OCI-LY7 (cell line): ENCODE measurements around the gene ABCC8. TPM values are rescaled to one million over a fixed set of nuclear protein-coding genes. Genes with fewer than 3 reads are reported as not detected.

Experiments used
- BruUV-seq: library from RNA; stranded (reverse); fragments of 400-500 nt; replicated peaks from 2 replicates; lab custom pipeline; 2021; lab: Mats Ljungman, UMichigan
- CTCF ChIA-PET: fragments of 300-600 bp; sonication (Branson Sonifier 250); formaldehyde crosslinking; loops from one replicate; lab custom pipeline; 2022; ENCODE audit warnings: antibody characterized with exemption; ENCODE audit not compliant: unreplicated experiment; lab: Charles Lee
- POLR2A ChIA-PET: fragments of 300-600 bp; sonication (Branson Sonifier 250); formaldehyde crosslinking; loops from one replicate; lab custom pipeline; 2022; ENCODE audit warnings: antibody characterized with exemption; lab: Charles Lee
- DNase-seq: peaks from one replicate; pipeline ENCODE4 v3.0.0-alpha.2; 2015; ENCODE audit warnings: low spot score
- H2AFZ ChIP-seq: fragments of 200-600 bp; sonication (generic), shearing (Covaris generic); 2 replicates; pipeline ENCODE4 v1.6.1; 2014; ENCODE audit warnings: mild to moderate bottlenecking, antibody characterized with exemption, low read length, moderate library complexity
- H3K27ac ChIP-seq: fragments of 200-600 bp; sonication (generic); 2 replicates; pipeline ENCODE4 v1.5.1; 2014; ENCODE audit warnings: mixed run types, low read depth, mild to moderate bottlenecking, moderate library complexity, low read length, inconsistent platforms; ENCODE audit not compliant: poor library complexity, severe bottlenecking
- H3K36me3 ChIP-seq: fragments of 200-600 bp; sonication (generic); 2 replicates; pipeline ENCODE4 v1.6.1; 2014; ENCODE audit warnings: mild to moderate bottlenecking, antibody characterized with exemption, low read length, moderate library complexity, mixed read lengths; ENCODE audit not compliant: insufficient read depth
- H3K4me1 ChIP-seq: fragments of 200-600 bp; sonication (generic); 2 replicates; pipeline ENCODE4 v1.5.1; 2014; ENCODE audit warnings: mild to moderate bottlenecking, low read length; ENCODE audit not compliant: insufficient read depth, poor library complexity, severe bottlenecking
- H3K4me2 ChIP-seq: fragments of 200-600 bp; sonication (generic); 2 replicates; pipeline ENCODE4 v1.6.1; 2014; ENCODE audit warnings: mild to moderate bottlenecking, low read length
- H3K4me3 ChIP-seq: fragments of 200-600 bp; sonication (generic); 2 replicates; pipeline ENCODE4 v1.5.1; 2014; ENCODE audit warnings: mild to moderate bottlenecking, low read depth, low read length; ENCODE audit not compliant: poor library complexity, severe bottlenecking
- H3K79me2 ChIP-seq: fragments of 200-600 bp; sonication (generic); 2 replicates; pipeline ENCODE4 v1.6.1; 2016; ENCODE audit warnings: low read depth, mild to moderate bottlenecking, low read length, moderate library complexity, mixed read lengths; ENCODE audit not compliant: insufficient read depth
- H3K9me2 ChIP-seq: fragments of 200-600 bp; sonication (generic); 2 replicates; pipeline ENCODE4 v1.6.1; 2016; ENCODE audit warnings: mild to moderate bottlenecking, low read length, mixed read lengths; ENCODE audit not compliant: insufficient read depth
- H3K9me3 ChIP-seq: fragments of 200-600 bp; sonication (generic); 2 replicates; pipeline ENCODE4 v1.6.1; 2014; ENCODE audit warnings: mild to moderate bottlenecking, mixed run types, low read length, mixed read lengths
- H4K20me1 ChIP-seq: fragments of 200-600 bp; sonication (generic); 2 replicates; pipeline ENCODE4 v1.6.1; 2014; ENCODE audit warnings: mild to moderate bottlenecking, antibody characterized with exemption, low read length, moderate library complexity, mixed read lengths; ENCODE audit not compliant: insufficient read depth
- EZH2phosphoT487 ChIP-seq: fragments of 200-600 bp; sonication (generic); IDR thresholded peaks from 2 replicates; pipeline ENCODE4 v1.6.1; 2018; ENCODE audit warnings: low read depth, borderline replicate concordance, mild to moderate bottlenecking, mixed run types, antibody characterized with exemption, low read length, moderate library complexity, mixed read lengths
- intact Hi-C: fragments of 100-400 bp; cut with micrococcal nuclease; formaldehyde crosslinking; loops from one replicate; pipeline ENCODE4 v1.10.0; 2022; ENCODE audit not compliant: unreplicated experiment
- total RNA-seq, 2 experiments: library from RNA; depleted of rRNA in 1 of 2; stranded (reverse); fragments of >200 nt in 1 of 2; shearing (Covaris generic) in 1 of 2; gene quantifications; 2 replicates each; pipeline ENCODE4 v1.2.3, GENCODE V29; 2014 to 2022
- TF ChIP-seq, protein P1 (sequence below): fragments of 200-600 bp; sonication (generic); conservative IDR thresholded peaks from 2 replicates; pipeline ENCODE4 v1.5.1; 2014; ENCODE audit warnings: mild to moderate bottlenecking, antibody characterized with exemption, low read length, moderate library complexity, mixed read lengths

Gene ABCC8
- total RNA-seq, 2 experiments from 2014 or later: not detected

DNA sequence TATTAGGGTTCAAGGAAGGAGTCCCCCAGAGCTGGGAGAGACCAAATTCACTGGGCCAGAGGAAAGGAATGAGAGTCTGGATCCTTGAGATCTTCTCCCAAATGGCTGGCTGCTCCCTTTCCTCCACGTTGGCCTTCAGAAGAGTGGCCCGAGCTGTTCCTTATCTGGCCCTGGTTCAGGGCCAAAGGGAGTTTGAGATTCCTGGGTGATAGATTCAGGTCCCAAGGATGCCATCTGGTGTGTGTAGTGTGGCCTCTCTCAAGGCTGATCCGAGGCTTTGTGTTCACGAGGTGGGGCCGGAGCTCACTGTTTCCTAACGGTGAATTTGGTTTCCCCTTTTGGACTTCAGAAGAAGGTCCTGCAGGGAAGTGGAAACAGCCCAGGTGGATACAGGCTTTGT lies 17.4 kb upstream of the ABCC8 start:
- no peak for DNase-seq
- H3K9me2 ChIP-seq: no peaks in the 10 kb centered on the region
- no peaks in the 10 kb centered on the region for H3K9me3 ChIP-seq
- CTCF ChIA-PET: interaction anchor here (0.6 kb wide), 1 partner anchor 106 kb away, joined by 3 read pairs; the partner anchor contains the start of gene KCNJ11
- no peaks in the 10 kb centered on the region for H3K4me1 ChIP-seq
- H2AFZ ChIP-seq: no peak overlapping the region
- no peak for TF ChIP-seq EZH2phosphoT487
- TF ChIP-seq, protein P1, sequence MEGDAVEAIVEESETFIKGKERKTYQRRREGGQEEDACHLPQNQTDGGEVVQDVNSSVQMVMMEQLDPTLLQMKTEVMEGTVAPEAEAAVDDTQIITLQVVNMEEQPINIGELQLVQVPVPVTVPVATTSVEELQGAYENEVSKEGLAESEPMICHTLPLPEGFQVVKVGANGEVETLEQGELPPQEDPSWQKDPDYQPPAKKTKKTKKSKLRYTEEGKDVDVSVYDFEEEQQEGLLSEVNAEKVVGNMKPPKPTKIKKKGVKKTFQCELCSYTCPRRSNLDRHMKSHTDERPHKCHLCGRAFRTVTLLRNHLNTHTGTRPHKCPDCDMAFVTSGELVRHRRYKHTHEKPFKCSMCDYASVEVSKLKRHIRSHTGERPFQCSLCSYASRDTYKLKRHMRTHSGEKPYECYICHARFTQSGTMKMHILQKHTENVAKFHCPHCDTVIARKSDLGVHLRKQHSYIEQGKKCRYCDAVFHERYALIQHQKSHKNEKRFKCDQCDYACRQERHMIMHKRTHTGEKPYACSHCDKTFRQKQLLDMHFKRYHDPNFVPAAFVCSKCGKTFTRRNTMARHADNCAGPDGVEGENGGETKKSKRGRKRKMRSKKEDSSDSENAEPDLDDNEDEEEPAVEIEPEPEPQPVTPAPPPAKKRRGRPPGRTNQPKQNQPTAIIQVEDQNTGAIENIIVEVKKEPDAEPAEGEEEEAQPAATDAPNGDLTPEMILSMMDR: no peak
- no peak overlapping the region for H3K27ac ChIP-seq
- H4K20me1 ChIP-seq: no peaks in the 10 kb centered on the region
- no TSS peak for BruUV-seq
- no peak overlapping the region for H3K4me3 ChIP-seq
- no peaks in the 10 kb centered on the region for H3K36me3 ChIP-seq
- no peak overlapping the region for H3K4me2 ChIP-seq
- POLR2A ChIA-PET: no interaction called here
- no peaks in the 10 kb centered on the region for H3K79me2 ChIP-seq
- intact Hi-C loops: no loop called here

DNA sequence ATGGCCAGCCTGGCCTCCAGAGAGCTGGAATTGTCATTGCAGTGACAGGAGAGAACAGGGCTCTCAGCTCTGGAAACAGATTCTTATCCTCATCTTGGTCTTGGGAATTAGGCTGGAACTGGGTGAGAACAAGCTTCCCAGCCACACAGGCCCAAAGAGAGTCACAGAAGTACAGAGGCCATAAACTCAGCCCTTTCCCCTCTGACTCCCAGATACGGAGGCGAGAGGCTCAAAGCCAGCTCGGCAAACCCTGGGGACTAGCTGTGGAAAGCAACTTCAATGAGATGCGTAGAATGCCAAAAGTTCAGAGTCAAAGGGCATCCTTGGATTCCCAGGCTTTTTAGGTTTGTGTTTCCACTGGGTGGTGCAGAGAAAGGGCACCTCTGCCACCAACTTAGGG lies 14.3 kb upstream of the ABCC8 start:
- no peaks in the 10 kb centered on the region for H3K36me3 ChIP-seq
- H3K4me3 ChIP-seq: no peak overlapping the region
- H3K27ac ChIP-seq: no peak overlapping the region
- no peak overlapping the region for H2AFZ ChIP-seq
- H3K9me3 ChIP-seq: no peaks in the 10 kb centered on the region
- no peaks in the 10 kb centered on the region for H3K4me1 ChIP-seq
- no peaks in the 10 kb centered on the region for H3K9me2 ChIP-seq
- POLR2A ChIA-PET: no interaction called here
- TF ChIP-seq EZH2phosphoT487: no peak
- TF ChIP-seq, protein P1: no peak
- intact Hi-C loops: no loop called here
- no peak for DNase-seq
- CTCF ChIA-PET: no interaction called here
- no TSS peak for BruUV-seq
- H3K4me2 ChIP-seq: no peak overlapping the region
- H3K79me2 ChIP-seq: no peaks in the 10 kb centered on the region
- no peaks in the 10 kb centered on the region for H4K20me1 ChIP-seq

DNA sequence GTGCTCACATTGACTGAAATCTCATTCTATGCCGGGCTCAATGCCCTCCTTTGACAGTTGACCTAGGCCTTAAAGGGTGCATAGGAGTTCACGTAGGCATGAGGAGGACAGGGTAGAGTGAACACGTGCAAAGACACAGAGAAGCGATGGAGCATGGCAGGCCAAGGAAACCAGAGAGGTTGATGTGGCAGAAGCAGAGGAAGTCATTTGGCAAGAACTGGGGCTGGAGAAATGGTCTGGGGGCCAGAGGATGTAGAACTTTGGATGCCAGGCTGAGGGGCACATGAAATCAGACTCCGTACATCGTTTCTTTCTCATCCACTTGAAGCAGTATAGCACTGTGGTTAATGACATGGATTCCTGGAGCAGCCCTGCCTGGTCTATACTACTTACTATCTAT lies 13.6 kb upstream of the ABCC8 start:
- no TSS peak for BruUV-seq

More for the DNA sequence above, 13.6 kb upstream of the ABCC8 start:
- Histone ChIP-seq H3K9me2 (no peaks in the 10 kb centered on the region), H3K4me2 (no peak overlapping the region), H3K4me1 (no peaks in the 10 kb centered on the region), H4K20me1 (no peaks in the 10 kb centered on the region), H3K4me3 (no peak overlapping the region), H3K27ac (no peak overlapping the region), H2AFZ (no peak overlapping the region), H3K79me2 (no peaks in the 10 kb centered on the region), H3K36me3 (no peaks in the 10 kb centered on the region), H3K9me3 (no peaks in the 10 kb centered on the region)
- intact Hi-C loops: no loop called here
- TF ChIP-seq, protein P1: no peak
- no peak for TF ChIP-seq EZH2phosphoT487
- no peak for DNase-seq
- ChIA-PET POLR2A (no interaction called here), CTCF (no interaction called here)
